Keratinocyte (primary cell): ENCODE measurements around the gene ADCY4. TPM values are rescaled to one million over a fixed set of nuclear protein-coding genes. Genes with fewer than 3 reads are reported as not detected.

Source experiments
- DNase-seq: peaks from one replicate; pipeline ENCODE4 v3.0.0-alpha.2; 2011; ENCODE audit warnings: low read depth, missing footprints, low spot score
- FAIRE-seq: peaks from 2 replicates; lab custom pipeline; 2011; peaks lifted over from hg19 to GRCh38; lab: Jason Lieb, UNC
- H2AFZ ChIP-seq: 2 replicates; pipeline ENCODE4 v1.6.0; 2012; ENCODE audit warnings: low read length, control low read depth, inconsistent platforms; ENCODE audit not compliant: control insufficient read depth
- H3K27ac ChIP-seq: 2 replicates; pipeline ENCODE4 v1.5.1; 2011; ENCODE audit warnings: low read length; ENCODE audit not compliant: control insufficient read depth, insufficient read depth
- H3K27me3 ChIP-seq: 3 replicates; pipeline ENCODE4 v1.6.0; 2011; ENCODE audit warnings: low read length; ENCODE audit not compliant: control insufficient read depth, insufficient read depth; ENCODE audit errors: extremely low read depth
- H3K36me3 ChIP-seq, 2 experiments: 2 replicates in 1 of 2; 3 replicates in 1 of 2; pipeline ENCODE4 v1.5.1; 2011; ENCODE audit warnings: low read length in 2 of 2, mild to moderate bottlenecking in 1 of 2; ENCODE audit not compliant: control insufficient read depth in 2 of 2, insufficient read depth in 2 of 2; ENCODE audit errors: extremely low read depth in 1 of 2
- H3K4me1 ChIP-seq: 3 replicates; pipeline ENCODE4 v1.5.1; 2011; ENCODE audit warnings: low read length; ENCODE audit not compliant: control insufficient read depth, insufficient read depth; ENCODE audit errors: extremely low read depth
- H3K4me2 ChIP-seq: 3 replicates; pipeline ENCODE4 v1.6.0; 2011; ENCODE audit warnings: low read depth, low read length; ENCODE audit not compliant: control insufficient read depth, insufficient read depth; ENCODE audit errors: extremely low read depth
- H3K4me3 ChIP-seq, 3 experiments: fragments of 200-600 bp in 1 of 3; sonication (generic) in 1 of 3; 2 replicates in 2 of 3; 3 replicates in 1 of 3; pipeline ENCODE4 v1.5.1; 2011 to 2016; ENCODE audit warnings: low read length in 3 of 3, mild to moderate bottlenecking in 3 of 3, control low read depth in 2 of 3, inconsistent platforms in 1 of 3, low read depth in 1 of 3, mixed read lengths in 1 of 3, mixed run types in 1 of 3, moderate library complexity in 1 of 3; ENCODE audit not compliant: control insufficient read depth in 2 of 3, insufficient read depth in 2 of 3; ENCODE audit errors: extremely low read depth in 1 of 3
- H3K79me2 ChIP-seq: 2 replicates; pipeline ENCODE4 v1.6.0; 2012; ENCODE audit warnings: low read length; ENCODE audit not compliant: control insufficient read depth, insufficient read depth
- H3K9ac ChIP-seq: 3 replicates; pipeline ENCODE4 v1.6.0; 2011; ENCODE audit warnings: low read length; ENCODE audit not compliant: control insufficient read depth, insufficient read depth; ENCODE audit errors: extremely low read depth
- H3K9me1 ChIP-seq: 3 replicates; pipeline ENCODE4 v1.6.0; 2011; ENCODE audit warnings: low read length; ENCODE audit not compliant: control insufficient read depth, insufficient read depth; ENCODE audit errors: extremely low read depth
- H3K9me3 ChIP-seq: 2 replicates; pipeline ENCODE4 v1.5.1; 2012; ENCODE audit warnings: low read depth, low read length; ENCODE audit not compliant: control insufficient read depth
- H4K20me1 ChIP-seq: 3 replicates; pipeline ENCODE4 v1.6.0; 2011; ENCODE audit warnings: low read length; ENCODE audit not compliant: control insufficient read depth, insufficient read depth; ENCODE audit errors: extremely low read depth
- CTCF ChIP-seq, 3 experiments: IDR thresholded peaks in 1 of 3; conservative IDR thresholded peaks in 1 of 3; optimal IDR thresholded peaks in 1 of 3; 2 replicates in 2 of 3; 3 replicates in 1 of 3; pipeline versions ENCODE3 to v1.5.1; 2011; ENCODE audit warnings: low read length in 3 of 3, mild to moderate bottlenecking in 3 of 3, moderate library complexity in 2 of 3, control low read depth in 1 of 3, inconsistent platforms in 1 of 3; ENCODE audit not compliant: insufficient read depth in 2 of 3; ENCODE audit errors: extremely low read depth in 1 of 3
- EZH2 ChIP-seq: IDR thresholded peaks from one replicate; pipeline ENCODE4 v1.6.1; 2012; ENCODE audit warnings: inconsistent platforms, mild to moderate bottlenecking, low read length, moderate library complexity
- dilution Hi-C: fragments of 300-500 bp; cut with MboI; formaldehyde crosslinking; loops from one replicate; pipeline ENCODE4 v1.7.0; 2020; ENCODE audit warnings: low sequenced_read_pairs; ENCODE audit not compliant: extremely low pct_ligation_motif_present
- polyA plus RNA-seq, 5 experiments: library from polyadenylated mRNA; depleted of rRNA in 3 of 5; stranded (reverse) in 3 of 5; stranded (forward) in 1 of 5; unstranded in 1 of 5; fragments of >200 nt; gene quantifications; 1 replicate in 1 of 5; 2 replicates in 3 of 5; 3 replicates in 1 of 5; pipeline versions ENCODE4 v1.2.1 to v1.2.3, GENCODE V29; 2011 to 2012; ENCODE audit warnings: missing spikeins in 2 of 5, low read depth in 1 of 5, low replicate concordance in 1 of 5

The ADCY4 gene
- polyA plus RNA-seq, 1 donor (not counting 4 experiments of a cell fraction or from before 2014, with no cell fraction given): 0.21 TPM

DNA sequence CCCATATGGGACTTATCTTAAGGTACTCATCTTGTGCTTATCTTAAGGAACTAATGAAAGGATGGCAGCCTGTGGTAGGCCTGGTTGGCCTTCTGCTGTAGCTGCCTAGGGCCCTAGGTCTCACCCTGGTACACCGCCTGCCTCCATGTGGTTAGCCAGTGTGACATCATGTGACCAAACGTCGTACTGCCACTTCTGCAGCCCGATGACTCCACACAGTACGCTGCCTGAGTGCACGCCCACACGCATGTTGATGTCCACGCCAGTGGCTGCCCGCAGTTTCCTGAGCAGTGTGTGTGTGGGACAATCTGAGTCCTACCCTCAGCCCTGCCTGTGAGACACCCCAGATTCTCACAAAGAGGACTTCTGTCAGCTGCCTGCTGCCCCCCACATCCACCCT is 5.1 kb downstream of the ADCY4 start:
- H3K9me3 ChIP-seq: no peaks in the 10 kb centered on the region
- H3K36me3 ChIP-seq: no peaks in the 10 kb centered on the region
- H3K4me1 ChIP-seq: peaks cover 21% of the 10 kb centered on the region
- H3K27me3 ChIP-seq: peaks cover 6% of the 10 kb centered on the region
- H3K27ac ChIP-seq: no peak overlapping the region
- H3K79me2 ChIP-seq: no peaks in the 10 kb centered on the region
- H4K20me1 ChIP-seq: no peaks in the 10 kb centered on the region
- dilution Hi-C loops: no loop called here
- DNase-seq (no peak), FAIRE-seq (no peak)
- H3K4me3 ChIP-seq: no peak overlapping the region
- no peak overlapping the region for H3K4me2 ChIP-seq
- no peaks in the 10 kb centered on the region for H3K9me1 ChIP-seq
- TF ChIP-seq CTCF (optimal IDR thresholded peaks at IDR 0.05 in 1 of 3, IDR thresholded peaks at IDR 0.05 in 1 of 3, conservative IDR thresholded peaks at IDR 0.05 in 1 of 3; ENCODE audit: extremely low read depth in 1 of 3, insufficient read depth in 2 of 3, low read length in 3 of 3) (no peak), EZH2 (no peak)
- H3K9ac ChIP-seq: no peak overlapping the region
- H2AFZ ChIP-seq: no peak overlapping the region

- no peak for DNase-seq
- Histone ChIP-seq H4K20me1 (no peaks in the 10 kb centered on the region), H3K36me3 (no peaks in the 10 kb centered on the region), H3K27ac (no peak overlapping the region), H3K4me1 (peaks cover 18% of the 10 kb centered on the region), H3K9me3 (no peaks in the 10 kb centered on the region), H3K4me2 (no peak overlapping the region), H3K9me1 (no peaks in the 10 kb centered on the region), H3K27me3 (peaks cover under 1% of the 10 kb centered on the region), H3K9ac (no peak overlapping the region), H3K4me3 (no peak overlapping the region), H3K79me2 (no peaks in the 10 kb centered on the region), H2AFZ (no peak overlapping the region)
- TF ChIP-seq CTCF (optimal IDR thresholded peaks at IDR 0.05 in 1 of 3, IDR thresholded peaks at IDR 0.05 in 1 of 3, conservative IDR thresholded peaks at IDR 0.05 in 1 of 3; ENCODE audit: extremely low read depth in 1 of 3, insufficient read depth in 2 of 3, low read length in 3 of 3): no peak
- TF ChIP-seq EZH2: no peak
- no peak for FAIRE-seq
- dilution Hi-C loops: no loop called here
Observed at GRCh38 chr14:24329073-24329663, 5.7 kb downstream of the ADCY4 start.
